GM23338 (cell line): Measurements from ENCODE around the gene DUSP15. TPM values are rescaled to one million over a fixed set of nuclear protein-coding genes. Genes with fewer than 3 reads are reported as not detected.

Experiments used
- ATAC-seq: fragments of 200-7000 bp; cut with Tn5 transposase; 3 replicates; pipeline ENCODE4 v1.9.1; 2020
- DNase-seq: peaks from one replicate; pipeline ENCODE4 v3.0.0-alpha.2; 2015; ENCODE audit warnings: low spot score
- H2AFZ ChIP-seq: fragments of 200-600 bp; sonication (generic); 2 replicates; pipeline ENCODE4 v1.8.0; 2016; ENCODE audit warnings: antibody characterized with exemption, mild to moderate bottlenecking, moderate library complexity
- H3F3A ChIP-seq: fragments of 200-600 bp; sonication (generic); replicated peaks from 2 replicates; pipeline ENCODE4 v1.8.0; 2017; ENCODE audit warnings: antibody characterized with exemption, mixed run types, low read depth
- H3K27ac ChIP-seq: fragments of 200-600 bp; sonication (generic); 2 replicates; pipeline ENCODE4 v1.6.1; 2016; ENCODE audit warnings: low read depth
- H3K27me3 ChIP-seq: fragments of 200-600 bp; sonication (generic); 2 replicates; pipeline ENCODE4 v1.8.0; 2016; ENCODE audit warnings: mild to moderate bottlenecking, mixed run types, moderate library complexity; ENCODE audit not compliant: insufficient read depth
- H3K36me3 ChIP-seq: fragments of 200-600 bp; sonication (generic); 2 replicates; pipeline ENCODE4 v1.8.0; 2016; ENCODE audit warnings: mild to moderate bottlenecking; ENCODE audit not compliant: insufficient read depth
- H3K4me1 ChIP-seq: fragments of 200-600 bp; sonication (generic); 2 replicates; pipeline ENCODE4 v1.8.0; 2016; ENCODE audit warnings: mild to moderate bottlenecking, moderate library complexity; ENCODE audit not compliant: insufficient read depth
- H3K4me2 ChIP-seq: fragments of 200-600 bp; sonication (generic); 2 replicates; pipeline ENCODE4 v1.7.1; 2017; ENCODE audit warnings: mixed run types
- H3K4me3 ChIP-seq: fragments of 200-600 bp; sonication (generic); 2 replicates; pipeline ENCODE4 v1.6.1; 2016; ENCODE audit warnings: mixed run types
- H3K79me2 ChIP-seq: fragments of 200-600 bp; sonication (generic); replicated peaks from 2 replicates; pipeline ENCODE4 v1.8.0; 2017; ENCODE audit warnings: mild to moderate bottlenecking; ENCODE audit not compliant: insufficient read depth
- H3K9me2 ChIP-seq: fragments of 200-600 bp; sonication (generic); 2 replicates; pipeline ENCODE4 v1.8.0; 2017; ENCODE audit not compliant: insufficient read depth
- H4K20me1 ChIP-seq: fragments of 200-600 bp; sonication (generic); replicated peaks from 2 replicates; pipeline ENCODE4 v1.8.0; 2017; ENCODE audit warnings: mild to moderate bottlenecking; ENCODE audit not compliant: insufficient read depth
- H3K27ac Mint-ChIP-seq: 2 replicates; pipeline ENCODE4 v1.8.0; 2020; ENCODE audit warnings: inconsistent platforms, mild to moderate bottlenecking, moderate library complexity, mixed read lengths
- H3K27me3 Mint-ChIP-seq: 3 replicates; pipeline ENCODE4 v1.8.0; 2022; ENCODE audit warnings: low read depth, mild to moderate bottlenecking, moderate library complexity, mixed read lengths, inconsistent platforms; ENCODE audit not compliant: insufficient read depth, poor library complexity
- H3K36me3 Mint-ChIP-seq: 3 replicates; pipeline ENCODE4 v1.8.0; 2021; ENCODE audit warnings: low read depth, mild to moderate bottlenecking, inconsistent platforms, moderate library complexity, mixed read lengths
- H3K4me1 Mint-ChIP-seq: 3 replicates; pipeline ENCODE4 v1.8.0; 2020; ENCODE audit warnings: mild to moderate bottlenecking, inconsistent platforms, mixed read lengths
- H3K4me3 Mint-ChIP-seq: 3 replicates; pipeline ENCODE4 v1.8.0; 2021; ENCODE audit warnings: moderate library complexity, mild to moderate bottlenecking, inconsistent platforms, mixed read lengths
- H3K9me3 Mint-ChIP-seq: 3 replicates; pipeline ENCODE4 v1.8.0; 2020; ENCODE audit warnings: moderate library complexity, mild to moderate bottlenecking, inconsistent platforms, mixed read lengths
- CREB1 ChIP-seq: fragments of 250-450 bp; sonication (Bioruptor Pico); IDR thresholded peaks from 2 replicates; pipeline ENCODE4 v1.5.0; 2020; ENCODE audit warnings: low read depth, mild to moderate bottlenecking, moderate library complexity
- EZH2 ChIP-seq: fragments of 200-600 bp; sonication (generic); IDR thresholded peaks from one replicate; pipeline ENCODE4 v1.8.0; 2017; ENCODE audit warnings: antibody characterized with exemption, mild to moderate bottlenecking, low read depth; ENCODE audit not compliant: unreplicated experiment
- EZH2phosphoT487 ChIP-seq: fragments of 200-600 bp; sonication (generic); IDR thresholded peaks from one replicate; pipeline ENCODE4 v1.8.1; 2018; ENCODE audit warnings: antibody characterized with exemption; ENCODE audit not compliant: unreplicated experiment
- JUNB ChIP-seq: IDR thresholded peaks from one replicate; pipeline ENCODE4 v1.6.1; 2016; ENCODE audit warnings: antibody characterized with exemption; ENCODE audit not compliant: unreplicated experiment
- NANOG ChIP-seq: IDR thresholded peaks from 2 replicates; pipeline ENCODE4 v1.6.1; 2016; ENCODE audit warnings: antibody characterized with exemption, borderline replicate concordance
- POLR2AphosphoS5 ChIP-seq: IDR thresholded peaks from 2 replicates; pipeline ENCODE4 v1.6.1; 2016; ENCODE audit warnings: antibody characterized with exemption, low read depth
- ZNF114 ChIP-seq: fragments of 250-450 bp; sonication (Bioruptor Pico); IDR thresholded peaks from 2 replicates; pipeline ENCODE4 v1.5.0; 2020; ENCODE audit warnings: mild to moderate bottlenecking, moderate library complexity
- ZNF331 ChIP-seq: fragments of 250-450 bp; sonication (Bioruptor Pico); IDR thresholded peaks from 2 replicates; pipeline ENCODE4 v1.5.0; 2020; ENCODE audit warnings: low read depth, mild to moderate bottlenecking, moderate library complexity
- polyA plus RNA-seq: library from polyadenylated mRNA; unstranded; fragments of >200 nt; fragmentation: Nextera tagmentation; extraction: Ambion mirVana; gene quantifications from 2 replicates; pipeline ENCODE4 v1.2.1, GENCODE V29; 2016
- total RNA-seq: library from RNA; depleted of rRNA; stranded (reverse); fragments of >200 nt; shearing (Covaris generic); gene quantifications from 2 replicates; pipeline ENCODE4 v1.2.3, GENCODE V29; 2014
- TF ChIP-seq, protein P1 (sequence below): fragments of 250-450 bp; sonication (Bioruptor Pico); IDR thresholded peaks from 2 replicates; pipeline ENCODE4 v1.5.0; 2020; ENCODE audit warnings: mild to moderate bottlenecking, moderate library complexity

The DUSP15 gene
- total and polyA plus RNA-seq, 2 experiments from 2014 or later, result 0.61 to 2.8 TPM

DNA sequence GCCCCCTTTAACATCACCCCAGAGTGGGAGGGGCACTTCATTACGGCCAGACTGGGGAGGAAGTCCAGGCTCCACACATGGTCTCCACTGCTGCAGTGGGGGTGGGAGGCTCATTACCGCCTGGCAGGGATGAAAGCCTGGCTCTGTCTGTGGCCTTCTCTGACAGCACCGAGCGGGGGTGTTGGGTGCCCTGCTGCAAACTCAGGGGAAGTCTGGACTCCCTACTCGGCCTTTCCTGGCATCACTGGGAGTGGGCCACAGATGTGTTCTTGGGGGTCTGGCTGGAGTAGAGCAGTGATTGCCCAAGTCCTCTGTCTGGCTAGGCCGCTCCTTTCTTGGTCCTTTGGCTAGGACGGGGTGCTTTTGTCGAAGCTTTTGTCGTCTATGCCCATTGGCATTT lies 27.2 kb upstream of the DUSP15 start (continued):
- TF ChIP-seq, protein P1, sequence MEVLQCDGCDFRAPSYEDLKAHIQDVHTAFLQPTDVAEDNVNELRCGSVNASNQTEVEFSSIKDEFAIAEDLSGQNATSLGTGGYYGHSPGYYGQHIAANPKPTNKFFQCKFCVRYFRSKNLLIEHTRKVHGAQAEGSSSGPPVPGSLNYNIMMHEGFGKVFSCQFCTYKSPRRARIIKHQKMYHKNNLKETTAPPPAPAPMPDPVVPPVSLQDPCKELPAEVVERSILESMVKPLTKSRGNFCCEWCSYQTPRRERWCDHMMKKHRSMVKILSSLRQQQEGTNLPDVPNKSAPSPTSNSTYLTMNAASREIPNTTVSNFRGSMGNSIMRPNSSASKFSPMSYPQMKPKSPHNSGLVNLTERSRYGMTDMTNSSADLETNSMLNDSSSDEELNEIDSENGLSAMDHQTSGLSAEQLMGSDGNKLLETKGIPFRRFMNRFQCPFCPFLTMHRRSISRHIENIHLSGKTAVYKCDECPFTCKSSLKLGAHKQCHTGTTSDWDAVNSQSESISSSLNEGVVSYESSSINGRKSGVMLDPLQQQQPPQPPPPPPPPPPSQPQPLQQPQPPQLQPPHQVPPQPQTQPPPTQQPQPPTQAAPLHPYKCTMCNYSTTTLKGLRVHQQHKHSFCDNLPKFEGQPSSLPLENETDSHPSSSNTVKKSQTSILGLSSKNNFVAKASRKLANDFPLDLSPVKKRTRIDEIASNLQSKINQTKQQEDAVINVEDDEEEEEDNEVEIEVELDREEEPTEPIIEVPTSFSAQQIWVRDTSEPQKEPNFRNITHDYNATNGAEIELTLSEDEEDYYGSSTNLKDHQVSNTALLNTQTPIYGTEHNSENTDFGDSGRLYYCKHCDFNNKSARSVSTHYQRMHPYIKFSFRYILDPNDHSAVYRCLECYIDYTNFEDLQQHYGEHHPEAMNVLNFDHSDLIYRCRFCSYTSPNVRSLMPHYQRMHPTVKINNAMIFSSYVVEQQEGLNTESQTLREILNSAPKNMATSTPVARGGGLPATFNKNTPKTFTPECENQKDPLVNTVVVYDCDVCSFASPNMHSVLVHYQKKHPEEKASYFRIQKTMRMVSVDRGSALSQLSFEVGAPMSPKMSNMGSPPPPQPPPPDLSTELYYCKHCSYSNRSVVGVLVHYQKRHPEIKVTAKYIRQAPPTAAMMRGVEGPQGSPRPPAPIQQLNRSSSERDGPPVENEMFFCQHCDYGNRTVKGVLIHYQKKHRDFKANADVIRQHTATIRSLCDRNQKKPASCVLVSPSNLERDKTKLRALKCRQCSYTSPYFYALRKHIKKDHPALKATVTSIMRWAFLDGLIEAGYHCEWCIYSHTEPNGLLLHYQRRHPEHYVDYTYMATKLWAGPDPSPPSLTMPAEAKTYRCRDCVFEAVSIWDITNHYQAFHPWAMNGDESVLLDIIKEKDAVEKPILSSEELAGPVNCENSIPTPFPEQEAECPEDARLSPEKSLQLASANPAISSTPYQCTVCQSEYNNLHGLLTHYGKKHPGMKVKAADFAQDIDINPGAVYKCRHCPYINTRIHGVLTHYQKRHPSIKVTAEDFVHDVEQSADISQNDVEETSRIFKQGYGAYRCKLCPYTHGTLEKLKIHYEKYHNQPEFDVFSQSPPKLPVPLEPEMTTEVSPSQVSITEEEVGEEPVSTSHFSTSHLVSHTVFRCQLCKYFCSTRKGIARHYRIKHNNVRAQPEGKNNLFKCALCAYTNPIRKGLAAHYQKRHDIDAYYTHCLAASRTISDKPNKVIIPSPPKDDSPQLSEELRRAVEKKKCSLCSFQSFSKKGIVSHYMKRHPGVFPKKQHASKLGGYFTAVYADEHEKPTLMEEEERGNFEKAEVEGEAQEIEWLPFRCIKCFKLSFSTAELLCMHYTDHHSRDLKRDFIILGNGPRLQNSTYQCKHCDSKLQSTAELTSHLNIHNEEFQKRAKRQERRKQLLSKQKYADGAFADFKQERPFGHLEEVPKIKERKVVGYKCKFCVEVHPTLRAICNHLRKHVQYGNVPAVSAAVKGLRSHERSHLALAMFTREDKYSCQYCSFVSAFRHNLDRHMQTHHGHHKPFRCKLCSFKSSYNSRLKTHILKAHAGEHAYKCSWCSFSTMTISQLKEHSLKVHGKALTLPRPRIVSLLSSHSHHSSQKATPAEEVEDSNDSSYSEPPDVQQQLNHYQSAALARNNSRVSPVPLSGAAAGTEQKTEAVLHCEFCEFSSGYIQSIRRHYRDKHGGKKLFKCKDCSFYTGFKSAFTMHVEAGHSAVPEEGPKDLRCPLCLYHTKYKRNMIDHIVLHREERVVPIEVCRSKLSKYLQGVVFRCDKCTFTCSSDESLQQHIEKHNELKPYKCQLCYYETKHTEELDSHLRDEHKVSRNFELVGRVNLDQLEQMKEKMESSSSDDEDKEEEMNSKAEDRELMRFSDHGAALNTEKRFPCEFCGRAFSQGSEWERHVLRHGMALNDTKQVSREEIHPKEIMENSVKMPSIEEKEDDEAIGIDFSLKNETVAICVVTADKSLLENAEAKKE (CRISPR knock-in tag), result no peak
- no peak for TF ChIP-seq ZNF331 (CRISPR knock-in tag)
- TF ChIP-seq NANOG, result no peak
- TF ChIP-seq CREB1 (CRISPR knock-in tag), result no peak
- TF ChIP-seq EZH2phosphoT487, result no peak

DNA sequence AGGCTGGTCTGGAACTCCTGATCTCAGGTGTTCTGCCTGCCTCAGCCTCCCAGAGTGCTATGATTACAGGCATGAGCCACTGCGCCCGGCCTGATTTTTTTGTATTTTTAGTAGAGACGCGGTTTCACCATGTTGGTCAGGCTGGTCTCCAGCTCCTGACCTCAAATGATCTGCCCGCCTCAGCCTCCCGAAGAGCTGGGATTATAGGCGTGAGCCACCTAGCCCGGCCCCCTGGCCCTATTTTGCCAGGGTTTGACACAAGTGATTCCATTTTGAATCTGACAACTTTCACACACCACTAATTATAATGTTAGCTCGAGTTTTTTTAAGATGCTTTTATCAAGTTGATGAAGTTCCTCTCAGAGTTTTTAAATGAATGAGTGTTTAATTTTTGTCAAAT lies 25.7 kb upstream of the DUSP15 start:
- Mint-ChIP-seq H3K4me3 (no peak overlapping the region), H3K27me3 (peaks cover 5% of the 10 kb centered on the region), H3K36me3 (no peaks in the 10 kb centered on the region), H3K9me3 (peaks cover 47% of the 10 kb centered on the region), H3K27ac (no peak overlapping the region), H3K4me1 (peaks cover 3% of the 10 kb centered on the region; the same call in 1 of the 3 replicates)
- H3K4me2 ChIP-seq, result no peak overlapping the region
- no peaks in the 10 kb centered on the region for H3F3A ChIP-seq
- H3K9me2 ChIP-seq, result 0 out of 2 replicates have a peak, but pooled peaks cover 9% of the 10 kb centered on the region
- DNase-seq (no peak), ATAC-seq (no peak)
- H3K79me2 ChIP-seq, result no peaks in the 10 kb centered on the region
- no peaks in the 10 kb centered on the region for H3K27me3 ChIP-seq
- no peaks in the 10 kb centered on the region for H3K36me3 ChIP-seq
- no peaks in the 10 kb centered on the region for H4K20me1 ChIP-seq
- H3K27ac ChIP-seq, result no peak overlapping the region
- H2AFZ ChIP-seq, result no peak overlapping the region
- no peak overlapping the region for H3K4me3 ChIP-seq
- no peaks in the 10 kb centered on the region for H3K4me1 ChIP-seq
- TF ChIP-seq EZH2phosphoT487, result no peak
- TF ChIP-seq ZNF331 (CRISPR knock-in tag), result no peak
- no peak for TF ChIP-seq JUNB
- TF ChIP-seq, protein P1 (CRISPR knock-in tag), result no peak
- no peak for TF ChIP-seq POLR2AphosphoS5
- no peak for TF ChIP-seq ZNF114 (CRISPR knock-in tag)
- no peak for TF ChIP-seq EZH2
